H1 (cell line): ENCODE measurements around the gene SLC37A3. TPM values are rescaled to one million over a fixed set of nuclear protein-coding genes. Genes with fewer than 3 reads are reported as not detected.

ENCODE experiments used
- CTCF ChIA-PET: fragments of 300-600 bp; sonication (Branson Sonifier 250); formaldehyde crosslinking; loops from one replicate; lab custom pipeline; 2021; ENCODE audit not compliant: partially characterized antibody; lab: Charles Lee
- POLR2A ChIA-PET: fragments of 300-600 bp; sonication (Branson Sonifier 250); formaldehyde crosslinking; loops from one replicate; lab custom pipeline; 2021; ENCODE audit warnings: inconsistent platforms; ENCODE audit not compliant: partially characterized antibody; lab: Charles Lee
- DNase-seq, 2 experiments: peaks; one replicate each; pipeline versions ENCODE4 v3.0.0 to v3.0.0-alpha.2; 2010 to 2022; ENCODE audit warnings: low spot score in 2 of 2, low read depth in 1 of 2, mixed read lengths in 1 of 2
- FAIRE-seq: peaks from 2 replicates; lab custom pipeline; 2011; peaks lifted over from hg19 to GRCh38; lab: Jason Lieb, UNC
- H2AFZ ChIP-seq: 2 replicates; pipeline ENCODE4 v1.8.1; 2012; ENCODE audit warnings: low read length, inconsistent platforms
- H2AK5ac ChIP-seq: 2 replicates; pipeline ENCODE4 v1.6.1; 2013; ENCODE audit warnings: low read depth, low read length
- H2BK120ac ChIP-seq: replicated peaks from 2 replicates; pipeline ENCODE3; 2013; ENCODE audit warnings: low read depth, low read length, inconsistent platforms
- H2BK12ac ChIP-seq: 2 replicates; pipeline ENCODE4 v1.6.1; 2013; ENCODE audit warnings: low read depth, low read length
- H2BK15ac ChIP-seq: 2 replicates; pipeline ENCODE4 v1.6.1; 2013; ENCODE audit warnings: low read length
- H2BK20ac ChIP-seq: 2 replicates; pipeline ENCODE4 v1.6.1; 2013; ENCODE audit warnings: low read length
- H2BK5ac ChIP-seq: 2 replicates; pipeline ENCODE4 v1.6.1; 2013; ENCODE audit warnings: low read depth, low read length
- H3K14ac ChIP-seq: 2 replicates; pipeline ENCODE4 v1.6.1; 2013; ENCODE audit warnings: inconsistent platforms; ENCODE audit not compliant: insufficient read length
- H3K18ac ChIP-seq: 2 replicates; pipeline ENCODE4 v1.6.1; 2013; ENCODE audit warnings: low read length; ENCODE audit errors: extremely low read depth
- H3K23ac ChIP-seq: 2 replicates; pipeline ENCODE4 v1.6.1; 2013; ENCODE audit warnings: inconsistent platforms; ENCODE audit not compliant: insufficient read length
- H3K23me2 ChIP-seq: 2 replicates; pipeline ENCODE4 v1.6.1; 2013; ENCODE audit warnings: low read depth, low read length
- H3K27ac ChIP-seq: 2 replicates; pipeline ENCODE4 v1.6.1; 2011; ENCODE audit warnings: low read depth, low read length, inconsistent platforms
- H3K27me3 ChIP-seq, 4 experiments: replicated peaks in 1 of 4; 1 replicate in 1 of 4; 2 replicates in 3 of 4; pipeline versions ENCODE4 v1.6.1 to v1.8.1; 2011 to 2013; ENCODE audit warnings: low read length in 3 of 4, mild to moderate bottlenecking in 3 of 4, inconsistent platforms in 2 of 4, mixed read lengths in 2 of 4, moderate library complexity in 1 of 4; ENCODE audit not compliant: control insufficient read depth in 3 of 4, insufficient read depth in 3 of 4; ENCODE audit errors: extremely low read depth in 1 of 4
- H3K36me3 ChIP-seq, 4 experiments: 2 replicates each; pipeline versions ENCODE4 v1.6.1 to v1.8.1; 2011 to 2013; ENCODE audit warnings: mild to moderate bottlenecking in 4 of 4, low read length in 3 of 4, moderate library complexity in 2 of 4, control low read depth in 1 of 4, inconsistent platforms in 1 of 4; ENCODE audit not compliant: insufficient read depth in 4 of 4, control insufficient read depth in 2 of 4
- H3K4ac ChIP-seq: replicated peaks from 2 replicates; pipeline ENCODE3; 2013; ENCODE audit warnings: low read length, low read depth, mixed read lengths, inconsistent platforms; ENCODE audit not compliant: insufficient read length
- H3K4me1 ChIP-seq, 4 experiments: replicated peaks in 1 of 4; 1 replicate in 1 of 4; 2 replicates in 3 of 4; pipeline versions ENCODE4 v1.6.1 to v1.8.1; 2011 to 2013; ENCODE audit warnings: low read length in 3 of 4, inconsistent platforms in 2 of 4, mixed read lengths in 1 of 4; ENCODE audit not compliant: insufficient read depth in 4 of 4, control insufficient read depth in 3 of 4
- H3K4me2 ChIP-seq, 2 experiments: 2 replicates each; pipeline versions ENCODE4 v1.6.1 to v1.8.1; 2011 to 2013; ENCODE audit warnings: low read depth in 2 of 2, low read length in 2 of 2, control low read depth in 1 of 2, inconsistent platforms in 1 of 2, mild to moderate bottlenecking in 1 of 2; ENCODE audit not compliant: insufficient read depth in 1 of 2
- H3K4me3 ChIP-seq, 4 experiments: fragments of 200-600, 300-600 bp in 1 of 4; sonication (generic), shearing (Covaris generic), sonication (Bioruptor Twin) in 1 of 4; 2 replicates each; pipeline versions ENCODE4 v1.5.1 to v1.8.1; 2011 to 2016; ENCODE audit warnings: low read length in 4 of 4, low read depth in 3 of 4, control low read depth in 2 of 4, inconsistent platforms in 2 of 4, mild to moderate bottlenecking in 2 of 4, mixed read lengths in 1 of 4, moderate library complexity in 1 of 4; ENCODE audit not compliant: insufficient read depth in 2 of 4; ENCODE audit errors: extremely low read depth in 1 of 4
- H3K56ac ChIP-seq: replicated peaks from 2 replicates; pipeline ENCODE3; 2013; ENCODE audit warnings: low read depth, mild to moderate bottlenecking, mixed read lengths, low read length, inconsistent platforms; ENCODE audit not compliant: insufficient read length
- H3K79me1 ChIP-seq: 2 replicates; pipeline ENCODE4 v1.6.1; 2013; ENCODE audit warnings: low read depth, low read length, control low read depth
- H3K79me2 ChIP-seq, 2 experiments: 2 replicates each; pipeline versions ENCODE4 v1.6.1 to v1.8.1; 2012 to 2013; ENCODE audit warnings: low read length in 2 of 2, mild to moderate bottlenecking in 2 of 2, inconsistent platforms in 1 of 2; ENCODE audit not compliant: insufficient read depth in 2 of 2, control insufficient read depth in 1 of 2
- H3K9ac ChIP-seq, 4 experiments: replicated peaks in 1 of 4; 1 replicate in 1 of 4; 2 replicates in 3 of 4; pipeline versions ENCODE4 v1.6.1 to v1.8.1; 2011 to 2013; ENCODE audit warnings: low read depth in 3 of 4, low read length in 3 of 4, control low read depth in 2 of 4, mild to moderate bottlenecking in 2 of 4, moderate library complexity in 2 of 4, inconsistent platforms in 1 of 4; ENCODE audit errors: extremely low read depth in 1 of 4
- H3K9me3 ChIP-seq, 2 experiments: 2 replicates each; pipeline versions ENCODE4 v1.6.1 to v1.8.1; 2012 to 2013; ENCODE audit warnings: mild to moderate bottlenecking in 2 of 2, moderate library complexity in 2 of 2, control low read depth in 1 of 2, inconsistent platforms in 1 of 2, low read depth in 1 of 2, low read length in 1 of 2, mixed read lengths in 1 of 2; ENCODE audit not compliant: insufficient read depth in 2 of 2
- H4K20me1 ChIP-seq, 2 experiments: replicated peaks in 1 of 2; 2 replicates each; pipeline versions ENCODE3 to v1.8.1; 2011 to 2013; ENCODE audit warnings: inconsistent platforms in 2 of 2, low read length in 2 of 2, mild to moderate bottlenecking in 1 of 2; ENCODE audit not compliant: insufficient read depth in 2 of 2, control insufficient read depth in 1 of 2
- H4K5ac ChIP-seq: 2 replicates; pipeline ENCODE4 v1.6.1; 2013; ENCODE audit warnings: low read length, low read depth, mixed read lengths, inconsistent platforms; ENCODE audit not compliant: insufficient read length
- H4K8ac ChIP-seq: 2 replicates; pipeline ENCODE4 v1.8.0; 2013; ENCODE audit warnings: mild to moderate bottlenecking, moderate library complexity, low read length, inconsistent platforms; ENCODE audit not compliant: insufficient read depth; ENCODE audit errors: extremely low read depth
- H4K91ac ChIP-seq: replicated peaks from 2 replicates; pipeline ENCODE3; 2013; ENCODE audit warnings: low read length, mixed read lengths, inconsistent platforms; ENCODE audit not compliant: insufficient read length
- FOSL1 ChIP-seq: IDR thresholded peaks from 2 replicates; pipeline ENCODE4 v1.6.1; 2011; ENCODE audit warnings: mild to moderate bottlenecking, low read depth, low read length, moderate library complexity; ENCODE audit not compliant: insufficient read depth
- WGBS, 2 experiments: shearing (Covaris generic) in 1 of 2; methylation state at CpG; one replicate each; pipeline versions ENCODE4 v1.1.6 to v1.1.7; 2013 to 2015; ENCODE audit warnings: low lambda C conversion rate in 2 of 2, mixed read lengths in 2 of 2, inconsistent platforms in 1 of 2, low coverage in 1 of 2, missing lambda C conversion rate in 1 of 2; ENCODE audit not compliant: insufficient replicate concordance in 2 of 2, insufficient coverage in 1 of 2, insufficient read length in 1 of 2; ENCODE audit errors: extremely low coverage in 1 of 2, missing lambda C conversion rate in 1 of 2; 5-methylcytosine and 5-hydroxymethylcytosine counted together
- polyA plus RNA-seq, 7 experiments: library from polyadenylated mRNA; depleted of rRNA in 3 of 7; stranded (reverse) in 5 of 7; unstranded in 2 of 7; fragments of >200 nt in 5 of 7; fragments of 200-250 nt in 2 of 7; gene quantifications; 1 replicate in 5 of 7; 2 replicates in 1 of 7; 4 replicates in 1 of 7; pipeline versions ENCODE4 v1.2.1 to v1.2.3, GENCODE V29; 2011 to 2013; ENCODE audit warnings: missing spikeins in 2 of 7, mixed read lengths in 2 of 7
- total RNA-seq: library from RNA; stranded (reverse); fragmentation: NEBNext Ultra II Directional; extraction: Animal tissue kit (Norgen Biotek cat#: 25700); gene quantifications from 2 replicates; pipeline ENCODE4 v1.2.1, GENCODE V29; 2021

SLC37A3 gene
- total and polyA plus RNA-seq, 2 of the 8 experiments (the other 6 are each of a cell fraction or from before 2014, with no cell fraction given), result 58.2 to 71.0 TPM

- H3K4ac ChIP-seq, result no peak overlapping the region
- no peak overlapping the region for H2BK5ac ChIP-seq
- FAIRE-seq (no peak), DNase-seq (no peak)
- H3K23me2 ChIP-seq, result no peaks in the 10 kb centered on the region
- TF ChIP-seq FOSL1, result no peak
- no peak overlapping the region for H3K27ac ChIP-seq
- no peak overlapping the region for H4K8ac ChIP-seq
- no peaks in the 10 kb centered on the region for H3K36me3 ChIP-seq
- H3K14ac ChIP-seq, result no peak overlapping the region
- no peak overlapping the region for H2BK15ac ChIP-seq
- no peaks in the 10 kb centered on the region for H3K9me3 ChIP-seq
- H4K20me1 ChIP-seq, result no peaks in the 10 kb centered on the region
- CTCF ChIA-PET, result interaction anchor here (0.8 to 2.7 kb wide), 14 partner anchors 9 to 408 kb away, joined by 3 to 12 read pairs (median 4); no protein-coding TSS in a partner anchor
- H2BK120ac ChIP-seq, result no peak overlapping the region
- H3K79me1 ChIP-seq, result no peaks in the 10 kb centered on the region
- H2BK20ac ChIP-seq, result no peak overlapping the region
- no peak overlapping the region for H2BK12ac ChIP-seq
- H2AFZ ChIP-seq, result no peak overlapping the region
- H3K27me3 ChIP-seq, result no peaks in the 10 kb centered on the region
- H2AK5ac ChIP-seq, result no peak overlapping the region
- no peak overlapping the region for H3K4me2 ChIP-seq
- 88% methylated on average over 8 of the region's 8 CpGs; no CpG with 5 or more reads in 1 of the 2 experiments for WGBS, 2 experiments
- H3K4me3 ChIP-seq, result no peak overlapping the region
- H3K9ac ChIP-seq, result no peak overlapping the region
- no peak overlapping the region for H3K23ac ChIP-seq
- no peak overlapping the region for H4K5ac ChIP-seq
- POLR2A ChIA-PET, result interaction anchor here (1.3 kb wide), 1 partner anchor 18 kb away, joined by 3 read pairs; no protein-coding TSS in a partner anchor
- H3K56ac ChIP-seq, result no peak overlapping the region
- H3K79me2 ChIP-seq, result no peaks in the 10 kb centered on the region
- H3K4me1 ChIP-seq, result peaks cover 4 to 12% (median 6%) of the 10 kb centered on the region in 4 experiments; a peak in 6 of 7 replicates
- no peak overlapping the region for H3K18ac ChIP-seq
- H4K91ac ChIP-seq, result no peak overlapping the region
Measured at GRCh38 chr7:140325600-140325999, 72.7 kb downstream of the SLC37A3 start.
